ENCODE measurements around the gene HCAR2.
"Not testable (repeated sequence)": the region's sequence is repeated elsewhere in the genome, so short reads cannot be mapped to it uniquely, and the experiment has no call there.

HCAR2 gene

DNA sequence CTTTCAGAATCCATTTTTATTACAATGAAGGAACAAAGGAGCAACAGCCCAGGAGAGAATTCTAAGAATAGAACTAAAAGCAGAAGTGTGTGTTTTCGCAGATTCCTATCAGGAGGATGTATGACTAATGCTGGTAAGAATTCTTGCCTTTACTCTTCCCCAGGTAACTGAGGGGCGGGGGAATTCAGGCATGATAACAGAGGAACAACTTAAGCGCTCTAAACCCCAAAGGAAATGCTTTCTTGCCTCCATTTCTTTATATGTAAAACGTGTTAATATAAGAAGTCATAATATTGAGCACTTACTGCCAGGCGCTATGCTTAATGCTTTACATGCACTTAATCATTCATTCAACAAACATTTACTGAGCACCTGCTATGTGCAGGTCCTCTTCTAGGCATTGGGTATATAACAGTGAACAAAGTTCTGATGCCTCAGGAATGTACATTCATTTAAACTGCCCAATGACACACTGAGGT is 23.0 kb upstream of the HCAR2 start:
- H3K27me3 Mint-ChIP-seq: no peaks in the 10 kb centered on the region

DNA sequence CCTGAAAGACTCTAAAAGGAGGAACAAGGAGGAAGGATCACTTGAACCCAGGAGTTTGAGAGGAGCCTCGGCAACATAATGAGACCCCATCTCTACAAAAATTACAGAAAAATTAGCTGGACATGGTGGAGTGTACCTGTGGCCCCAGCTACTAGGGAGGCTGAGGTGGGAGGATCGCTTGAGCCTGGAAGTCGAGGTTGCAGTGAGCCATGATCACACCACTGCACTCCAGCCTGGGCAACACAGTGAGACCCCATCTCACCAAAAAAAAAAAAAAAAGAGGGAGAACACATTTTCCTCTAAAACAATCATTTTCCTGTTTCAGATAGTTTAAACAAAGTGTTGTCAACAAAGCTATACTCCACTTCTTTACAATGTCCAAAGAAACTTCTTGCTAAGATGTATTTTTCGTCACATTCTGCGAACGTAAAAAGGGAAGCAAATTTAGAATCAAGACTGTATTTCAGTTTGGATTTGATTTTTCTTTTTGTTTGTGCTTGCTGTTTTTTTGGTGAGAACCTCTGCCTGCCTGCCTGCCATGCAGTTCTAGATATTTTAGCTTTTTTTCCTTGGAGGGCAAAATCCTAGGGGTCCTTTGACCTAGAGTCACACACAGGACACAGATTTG is 22.4 kb upstream of the HCAR2 start:
- Mint-ChIP-seq H3K4me3 (peak overlapping the region; percentile 23 to 58), H3K27ac (peak overlapping the region in 1 of 2 donors; percentile 80), H3K9me3 (no peaks in the 10 kb centered on the region), H3K4me1 (peaks cover 76% of the 10 kb centered on the region), H3K27me3 (no peaks in the 10 kb centered on the region)
- no peak for DNase-seq
- no peak for ATAC-seq

More for the DNA sequence above, 23.0 kb upstream of the HCAR2 start:
- no peaks in the 10 kb centered on the region for H3K9me3 Mint-ChIP-seq
- peaks cover 76% of the 10 kb centered on the region for H3K4me1 Mint-ChIP-seq
- H3K4me3 Mint-ChIP-seq: peak overlapping the region; percentile 23 to 58
- DNase-seq: no peak
- no peak for ATAC-seq
- H3K27ac Mint-ChIP-seq: peak overlapping the region in 1 of 2 donors; percentile 80

- Mint-ChIP-seq H3K27ac (peak overlapping the region in 1 of 2 donors; percentile 25), H3K27me3 (no peaks in the 10 kb centered on the region), H3K4me3 (no peak overlapping the region), H3K9me3 (no peaks in the 10 kb centered on the region), H3K4me1 (peaks cover 73% of the 10 kb centered on the region)
- DNase-seq (no peak), ATAC-seq (no peak)
Measured at GRCh38 chr12:122724641-122725243, 21.6 kb upstream of the HCAR2 start.

DNA sequence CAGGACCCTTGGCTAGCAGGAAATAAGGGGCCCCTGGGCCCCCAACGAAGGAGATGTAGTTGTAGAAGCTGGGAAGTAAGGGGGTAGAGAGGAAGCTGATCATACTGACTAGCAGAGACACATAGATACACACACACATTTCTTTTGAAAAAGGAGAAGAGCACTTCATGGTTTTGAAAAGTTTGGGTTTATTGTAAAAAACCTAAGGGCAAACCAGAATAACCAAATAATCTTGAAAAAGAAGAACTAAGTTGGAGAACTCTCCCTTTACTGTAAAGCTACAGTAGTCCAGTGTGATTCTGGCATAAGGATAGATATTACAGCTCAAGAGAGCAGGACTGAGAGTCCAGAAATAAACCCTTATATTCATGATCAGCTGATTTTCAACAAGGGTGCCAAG is 19.2 kb upstream of the HCAR2 start:
- no peaks in the 10 kb centered on the region for H3K27me3 Mint-ChIP-seq
- no peaks in the 10 kb centered on the region for H3K9me3 Mint-ChIP-seq
- ATAC-seq (no peak), DNase-seq (no peak)
- peaks cover 50% of the 10 kb centered on the region for H3K4me1 Mint-ChIP-seq
- peak overlapping the region; percentile 25 to 44 for H3K27ac Mint-ChIP-seq
- peak overlapping the region in 1 of 2 donors; percentile 38 for H3K4me3 Mint-ChIP-seq

DNA sequence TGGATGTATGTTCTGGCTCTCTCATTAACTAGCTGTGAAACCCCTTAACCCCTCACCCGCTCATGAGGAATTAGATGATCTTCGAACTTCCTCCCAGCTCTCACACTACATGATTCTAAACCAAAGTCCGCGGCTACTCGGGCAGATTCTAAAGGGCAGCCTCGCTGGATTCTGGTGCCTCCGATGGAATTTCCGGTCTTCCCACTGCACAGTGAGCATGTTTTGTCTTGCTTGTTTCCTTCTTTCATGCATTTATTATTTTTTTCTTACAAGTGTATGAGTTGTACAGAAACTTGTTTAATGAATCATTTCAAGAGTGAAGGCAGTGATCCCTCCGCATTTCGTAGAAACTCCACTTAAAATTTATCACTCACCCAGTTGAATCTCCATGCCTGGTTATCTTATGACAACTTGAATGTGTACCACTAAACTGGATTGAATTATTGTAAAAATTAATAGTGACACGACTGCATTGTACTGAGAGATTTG is 17.9 kb upstream of the HCAR2 start:
- H3K27me3 Mint-ChIP-seq: no peaks in the 10 kb centered on the region
- no peak for DNase-seq
- ATAC-seq: peak; percentile 61
- no peaks in the 10 kb centered on the region for H3K9me3 Mint-ChIP-seq
- H3K4me1 Mint-ChIP-seq: peaks cover 42% of the 10 kb centered on the region
- peak overlapping the region in 1 of 2 donors; percentile 87 for H3K27ac Mint-ChIP-seq
- peak overlapping the region in 1 of 2 donors; percentile 72 for H3K4me3 Mint-ChIP-seq

DNA sequence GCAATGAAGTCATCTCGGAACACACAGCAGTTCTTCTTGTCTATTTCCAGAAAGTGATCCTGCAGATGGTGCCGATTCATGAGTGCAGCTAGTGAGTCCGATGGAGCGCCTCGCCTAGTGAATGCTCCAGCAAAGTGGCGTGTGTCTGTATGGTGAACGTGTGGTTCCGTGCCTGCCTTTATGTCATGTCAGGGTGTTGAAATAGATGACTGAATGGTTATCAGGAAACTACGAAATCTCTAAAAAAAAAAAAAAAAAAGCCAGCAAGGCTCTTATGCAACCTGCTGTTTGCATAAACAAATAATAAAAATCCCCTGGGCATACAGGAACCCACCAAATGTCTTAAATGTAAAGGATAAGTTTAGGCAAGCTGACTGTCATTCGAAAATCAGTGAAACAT is 13.5 kb upstream of the HCAR2 start, which contains the start of gene HCAR3:
HCAR3 (minus strand) TSS at position 154 of the 400 bp plus-strand sequence; CDS start at position 80, 74 bp downstream.
- H3K4me3 Mint-ChIP-seq, H3K9me3 Mint-ChIP-seq, ATAC-seq, DNase-seq, H3K27ac Mint-ChIP-seq: not testable (repeated sequence)
- peaks cover 17% of the 10 kb centered on the region for H3K4me1 Mint-ChIP-seq
- H3K27me3 Mint-ChIP-seq: peaks cover 11% of the 10 kb centered on the region

DNA sequence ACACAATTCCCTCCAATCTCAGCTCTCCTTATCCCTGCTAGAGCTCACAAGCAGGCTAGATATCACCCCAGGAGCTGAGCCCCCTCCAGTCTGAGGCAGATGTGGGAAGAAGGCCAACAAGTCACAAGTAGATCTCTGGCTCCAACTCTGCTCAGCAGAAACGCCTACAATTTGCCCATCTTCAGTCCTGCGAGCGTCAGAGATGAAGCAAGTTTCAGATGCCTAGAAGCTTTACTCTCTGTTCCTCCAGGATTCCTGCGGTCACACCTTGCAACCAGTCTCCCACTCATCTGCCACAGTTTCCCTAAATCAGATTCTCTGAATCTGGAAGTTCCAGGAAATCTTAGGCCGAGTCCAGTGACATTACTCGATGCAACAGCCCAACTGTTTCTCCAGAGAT is 12.1 kb upstream of the HCAR2 start:
- Mint-ChIP-seq H3K4me1 (peaks cover 11% of the 10 kb centered on the region), H3K27me3 (peaks cover 17% of the 10 kb centered on the region)
- H3K9me3 Mint-ChIP-seq, ATAC-seq, H3K4me3 Mint-ChIP-seq, DNase-seq, H3K27ac Mint-ChIP-seq: not testable (repeated sequence)

GRCh38 chr12:122713491-122714188 is 10.5 kb upstream of the HCAR2 start:
- not testable (repeated sequence) for ATAC-seq, H3K4me1 Mint-ChIP-seq, H3K4me3 Mint-ChIP-seq, DNase-seq, H3K9me3 Mint-ChIP-seq, H3K27ac Mint-ChIP-seq
- peaks cover 21% of the 10 kb centered on the region for H3K27me3 Mint-ChIP-seq

GRCh38 chr12:122711266-122711665 is 8.1 kb upstream of the HCAR2 start:
- Mint-ChIP-seq H3K27me3 (peaks cover 21% of the 10 kb centered on the region), H3K27ac (peak overlapping the region in 1 of 2 donors; percentile 47)
- not testable (repeated sequence) for H3K4me3 Mint-ChIP-seq, H3K4me1 Mint-ChIP-seq, H3K9me3 Mint-ChIP-seq, DNase-seq, ATAC-seq

GRCh38 chr12:122710341-122710740 is 7.2 kb upstream of the HCAR2 start:
- H3K27ac Mint-ChIP-seq, H3K9me3 Mint-ChIP-seq, DNase-seq, ATAC-seq, H3K4me1 Mint-ChIP-seq, H3K4me3 Mint-ChIP-seq: not testable (repeated sequence)
- H3K27me3 Mint-ChIP-seq: peaks cover 18% of the 10 kb centered on the region

DNA sequence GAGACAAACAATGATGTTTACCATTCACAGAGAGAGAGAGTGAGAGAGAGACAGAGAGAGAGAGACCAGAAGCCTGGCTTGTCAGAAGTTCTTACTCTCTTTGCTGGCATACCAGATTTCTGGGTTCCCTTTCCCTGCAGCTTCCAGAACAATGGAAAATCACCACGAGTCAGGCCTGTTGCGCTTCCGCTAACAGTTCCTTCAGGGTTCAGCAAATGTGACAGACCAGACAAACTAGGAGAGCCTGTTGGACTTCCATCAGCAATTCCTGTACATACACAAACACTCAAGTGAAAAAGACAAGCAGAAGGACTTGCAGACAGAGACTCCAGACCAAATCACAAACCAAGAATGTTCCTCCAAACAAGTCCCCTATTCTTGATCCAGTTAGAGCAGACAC is 6.1 kb upstream of the HCAR2 start:
- not testable (repeated sequence) for H3K4me3 Mint-ChIP-seq, H3K4me1 Mint-ChIP-seq, DNase-seq, H3K27me3 Mint-ChIP-seq, H3K27ac Mint-ChIP-seq, ATAC-seq, H3K9me3 Mint-ChIP-seq

DNA sequence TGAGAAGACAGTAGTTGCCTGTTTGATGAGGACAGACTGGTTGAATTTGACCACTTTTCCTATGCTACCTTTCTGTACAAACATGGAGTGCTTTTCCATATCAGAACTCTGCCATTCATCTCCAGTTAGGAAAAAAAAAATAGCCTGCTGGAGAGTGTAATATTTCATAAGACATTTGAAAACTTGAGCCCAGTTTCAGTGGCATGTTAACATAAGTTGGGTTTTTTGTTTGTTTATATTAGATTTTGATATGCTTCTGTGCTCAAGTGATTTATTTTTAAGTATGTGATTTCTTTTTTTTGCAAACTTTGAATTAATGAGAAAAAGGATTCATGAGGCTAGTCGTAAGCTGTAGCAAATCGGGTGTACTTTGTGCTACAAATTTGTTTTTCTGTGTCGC is 684 bp upstream of the HCAR2 start:
- H3K4me3 Mint-ChIP-seq, H3K9me3 Mint-ChIP-seq, H3K4me1 Mint-ChIP-seq, DNase-seq, H3K27me3 Mint-ChIP-seq, ATAC-seq: not testable (repeated sequence)
- H3K27ac Mint-ChIP-seq: peak overlapping the region in 1 of 2 donors; percentile 14

GRCh38 chr12:122701481-122701880 is 1.7 kb downstream of the HCAR2 start:
- not testable (repeated sequence) for H3K9me3 Mint-ChIP-seq, DNase-seq, ATAC-seq, H3K4me1 Mint-ChIP-seq, H3K27me3 Mint-ChIP-seq, H3K27ac Mint-ChIP-seq, H3K4me3 Mint-ChIP-seq

GRCh38 chr12:122700038-122700710 is 3.0 kb downstream of the HCAR2 start:
- ATAC-seq, DNase-seq, H3K27ac Mint-ChIP-seq, H3K9me3 Mint-ChIP-seq, H3K4me3 Mint-ChIP-seq, H3K4me1 Mint-ChIP-seq, H3K27me3 Mint-ChIP-seq: not testable (repeated sequence)

- not testable (repeated sequence) for H3K27ac Mint-ChIP-seq, H3K4me3 Mint-ChIP-seq, ATAC-seq, DNase-seq, H3K27me3 Mint-ChIP-seq, H3K9me3 Mint-ChIP-seq, H3K4me1 Mint-ChIP-seq
Measured at GRCh38 chr12:122696922-122697321, 6.2 kb downstream of the HCAR2 start.

Measured in stimulated activated naive CD8-positive, alpha-beta T cell treated with anti-CD3 and anti-CD28 coated beads, Interleukin-15, amount 100 ng/mL, for 72 hours (primary cell).